ENCODE results near the gene USH2A.

USH2A gene

DNA sequence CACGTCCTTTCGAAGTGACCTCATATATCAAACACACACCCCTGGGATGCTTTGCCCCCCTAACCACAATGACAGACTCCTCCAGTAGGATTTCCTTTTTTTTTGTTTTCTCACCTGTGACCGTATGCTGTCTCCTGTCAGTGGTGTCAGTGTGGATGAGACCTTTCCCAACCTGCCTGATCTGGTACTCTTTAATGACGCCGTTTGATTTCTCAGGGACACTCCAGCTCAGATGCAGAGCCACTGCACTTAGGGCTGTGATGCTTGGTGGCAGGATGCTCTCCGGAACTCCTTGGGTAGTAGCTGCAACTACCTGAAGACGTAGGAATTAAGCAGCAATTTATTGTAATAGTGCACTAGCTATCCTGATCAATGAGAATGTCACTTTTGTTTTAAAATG lies 643.5 kb downstream of the USH2A start:
- ATAC-seq (no peak), DNase-seq (no peak)
- H3K27me3 Mint-ChIP-seq: no peaks in the 10 kb centered on the region
- no peak overlapping the region for H3K27ac Mint-ChIP-seq
- peaks cover 5% of the 10 kb centered on the region for H3K9me3 Mint-ChIP-seq
- H3K36me3 Mint-ChIP-seq (ENCODE audit: low read depth): no peaks in the 10 kb centered on the region
- no peak overlapping the region for H3K4me3 Mint-ChIP-seq
- no peaks in the 10 kb centered on the region for H3K4me1 Mint-ChIP-seq

DNA sequence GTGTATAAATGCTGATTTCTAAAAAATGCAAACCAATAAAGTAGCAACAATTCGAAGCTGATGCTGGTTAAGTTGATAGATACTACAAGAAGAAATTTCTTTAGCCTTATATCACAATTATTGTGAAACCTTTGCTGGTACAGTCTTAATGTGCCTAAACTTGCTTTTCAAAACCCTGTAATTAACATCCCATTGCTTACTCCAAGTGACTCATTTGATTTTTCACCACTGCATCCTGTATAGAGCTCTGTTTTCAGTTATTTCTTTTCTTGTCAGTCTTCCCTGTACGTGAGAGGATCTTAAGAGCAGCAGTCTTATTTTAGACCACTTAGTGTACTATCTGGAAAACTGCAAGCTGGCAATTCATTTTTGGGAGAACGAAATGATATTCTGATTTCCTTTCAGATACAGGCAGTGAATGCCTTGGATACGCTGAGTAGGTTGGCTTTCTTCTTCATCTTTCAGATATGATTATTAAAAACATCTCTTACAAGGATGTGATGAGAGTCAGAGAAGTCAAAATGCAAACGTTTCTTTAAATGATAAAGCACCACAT lies 645.8 kb downstream of the USH2A start:
- no peak for DNase-seq
- Mint-ChIP-seq H3K27ac (no peak overlapping the region), H3K9me3 (peaks cover 5% of the 10 kb centered on the region), H3K27me3 (no peaks in the 10 kb centered on the region), H3K4me1 (no peaks in the 10 kb centered on the region), H3K4me3 (no peak overlapping the region), H3K36me3 (ENCODE audit: low read depth) (no peaks in the 10 kb centered on the region)
- ATAC-seq: no peak

DNA sequence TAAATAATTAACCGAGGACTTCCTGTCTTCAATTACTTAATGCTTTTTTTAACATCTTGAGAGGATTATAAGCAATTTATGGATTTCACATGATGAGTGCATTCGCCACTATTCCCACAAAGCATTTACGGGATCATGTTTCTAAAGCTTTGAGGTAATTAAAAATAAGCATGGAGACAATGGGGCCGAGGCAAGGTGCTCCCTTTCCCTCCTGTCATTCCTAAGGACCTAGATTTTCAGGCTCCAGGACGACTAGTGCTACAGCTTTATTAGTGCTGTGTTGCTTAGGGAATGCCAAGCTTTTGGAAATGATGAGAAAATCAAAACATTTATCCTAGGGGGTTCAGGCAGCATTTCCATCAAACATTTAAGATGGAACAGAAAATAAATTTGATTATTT lies 646.9 kb downstream of the USH2A start:
- H3K9me3 Mint-ChIP-seq: peaks cover 5% of the 10 kb centered on the region
- DNase-seq (no peak), ATAC-seq (no peak)
- no peaks in the 10 kb centered on the region for H3K4me1 Mint-ChIP-seq
- H3K27me3 Mint-ChIP-seq: no peaks in the 10 kb centered on the region
- H3K4me3 Mint-ChIP-seq: no peak overlapping the region
- H3K36me3 Mint-ChIP-seq (ENCODE audit: low read depth): no peaks in the 10 kb centered on the region
- H3K27ac Mint-ChIP-seq: no peak overlapping the region

DNA sequence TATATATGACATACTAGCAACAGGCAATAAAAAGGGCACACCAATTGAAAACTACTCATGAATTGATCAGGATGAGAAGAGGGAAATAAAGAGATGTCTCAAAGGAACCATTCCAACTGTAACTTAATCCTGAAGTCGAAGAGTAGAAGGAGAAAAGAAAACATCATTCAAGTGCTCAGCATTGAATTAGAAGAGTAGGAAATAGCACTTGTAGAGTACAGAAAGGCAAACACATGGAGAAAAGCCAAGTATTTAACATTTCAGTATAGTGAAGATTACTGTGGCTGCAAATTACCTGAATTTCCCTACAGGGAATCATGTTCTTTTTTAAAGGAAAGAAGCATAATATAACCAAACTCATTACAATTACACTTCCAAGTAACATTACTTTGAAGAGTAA lies 651.1 kb downstream of the USH2A start:
- no peak overlapping the region for H3K27ac Mint-ChIP-seq
- no peak overlapping the region for H3K4me3 Mint-ChIP-seq
- H3K27me3 Mint-ChIP-seq: no peaks in the 10 kb centered on the region
- DNase-seq: no peak
- H3K9me3 Mint-ChIP-seq: no peaks in the 10 kb centered on the region
- no peaks in the 10 kb centered on the region for H3K36me3 Mint-ChIP-seq (ENCODE audit: low read depth)
- no peak for ATAC-seq
- H3K4me1 Mint-ChIP-seq: no peaks in the 10 kb centered on the region

DNA sequence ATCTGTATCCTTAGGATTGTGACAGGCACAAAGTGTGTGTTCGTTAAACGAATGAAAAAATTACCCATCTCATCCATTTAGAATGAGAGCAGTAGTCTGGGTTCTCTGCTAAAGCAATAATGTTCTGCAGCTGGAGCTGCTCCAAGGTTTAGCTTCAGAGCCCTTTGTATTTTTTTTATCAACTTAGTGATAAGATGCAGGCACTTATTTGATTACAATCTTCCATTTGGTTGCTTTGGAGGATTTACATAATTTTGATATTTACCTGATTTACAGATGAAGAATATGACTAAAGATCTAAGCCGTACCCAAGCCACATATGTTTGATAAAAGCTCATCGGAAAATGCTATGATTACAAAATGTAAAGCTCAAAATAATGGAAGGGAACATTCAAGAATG lies 654.9 kb downstream of the USH2A start:
- Mint-ChIP-seq H3K36me3 (ENCODE audit: low read depth) (no peaks in the 10 kb centered on the region), H3K4me1 (no peaks in the 10 kb centered on the region), H3K27ac (no peak overlapping the region), H3K4me3 (no peak overlapping the region), H3K27me3 (no peaks in the 10 kb centered on the region), H3K9me3 (peaks cover under 1% of the 10 kb centered on the region)
- ATAC-seq (no peak), DNase-seq (no peak)

DNA sequence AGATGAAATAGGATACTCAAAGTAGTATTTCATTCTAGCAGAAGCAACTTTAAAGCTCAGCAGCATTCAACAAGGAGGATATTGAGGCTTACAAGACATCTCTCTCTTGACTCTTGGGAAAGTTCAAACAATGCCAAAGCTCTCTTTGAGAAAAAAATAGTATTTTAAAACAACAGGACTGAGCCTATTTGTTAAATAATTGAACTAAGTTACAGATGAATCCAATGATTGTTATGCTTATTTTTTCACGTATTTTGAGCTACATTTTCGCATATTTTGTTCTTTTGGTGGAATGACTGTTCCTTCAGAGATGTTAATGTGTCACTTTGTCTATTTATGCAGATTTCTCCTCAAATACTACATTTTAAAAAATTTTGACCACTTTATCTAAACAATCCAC lies 655.5 kb downstream of the USH2A start:
- no peaks in the 10 kb centered on the region for H3K36me3 Mint-ChIP-seq (ENCODE audit: low read depth)
- H3K27ac Mint-ChIP-seq: no peak overlapping the region
- H3K4me3 Mint-ChIP-seq: no peak overlapping the region
- no peaks in the 10 kb centered on the region for H3K4me1 Mint-ChIP-seq
- peaks cover 5% of the 10 kb centered on the region for H3K9me3 Mint-ChIP-seq
- ATAC-seq (no peak), DNase-seq (no peak)
- no peaks in the 10 kb centered on the region for H3K27me3 Mint-ChIP-seq

DNA sequence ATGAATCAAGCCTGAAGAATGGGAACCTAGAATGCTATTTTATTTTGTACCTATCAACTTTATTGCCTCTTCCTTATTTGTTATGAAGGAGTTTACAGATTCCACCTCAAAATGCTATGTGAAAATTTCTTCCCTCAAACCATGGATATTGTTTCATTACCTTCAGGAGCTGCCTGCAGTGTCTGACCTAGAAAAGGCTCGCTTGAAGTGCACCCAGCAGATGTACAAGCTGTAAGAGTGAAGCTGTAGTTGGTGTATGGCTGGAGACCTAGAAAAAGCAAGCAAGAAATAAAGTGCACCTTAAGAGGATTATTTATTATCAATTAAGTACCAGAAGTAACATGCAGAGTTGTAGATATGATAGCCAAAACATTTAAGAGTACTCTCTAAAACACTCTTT lies 656.7 kb downstream of the USH2A start:
- Mint-ChIP-seq H3K36me3 (ENCODE audit: low read depth) (no peaks in the 10 kb centered on the region), H3K27me3 (no peaks in the 10 kb centered on the region), H3K9me3 (peaks cover 5% of the 10 kb centered on the region), H3K4me3 (no peak overlapping the region), H3K27ac (no peak overlapping the region), H3K4me1 (no peaks in the 10 kb centered on the region)
- DNase-seq: no peak
- ATAC-seq: no peak

DNA sequence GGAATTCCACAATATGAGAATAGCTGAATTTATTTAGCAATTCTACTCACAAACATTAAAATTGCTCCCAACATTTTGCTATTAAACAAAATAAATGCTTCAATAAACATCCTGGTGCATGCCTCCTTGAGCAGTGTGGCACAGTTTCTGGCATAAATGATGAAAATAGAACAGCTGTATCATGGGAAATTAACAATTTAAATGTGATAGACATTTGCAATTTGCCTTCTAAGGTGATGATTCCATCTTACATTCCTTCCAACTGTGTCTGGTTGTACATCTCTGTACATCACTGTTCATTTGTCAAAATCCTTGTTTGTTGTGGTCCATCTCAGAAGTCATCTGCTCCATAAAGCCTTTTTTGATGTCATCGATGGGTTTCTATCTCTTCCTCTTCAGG lies 657.4 kb downstream of the USH2A start:
- no peak for ATAC-seq
- Mint-ChIP-seq H3K27me3 (no peaks in the 10 kb centered on the region), H3K27ac (no peak overlapping the region), H3K4me1 (no peaks in the 10 kb centered on the region), H3K36me3 (ENCODE audit: low read depth) (no peaks in the 10 kb centered on the region), H3K9me3 (peaks cover 5% of the 10 kb centered on the region), H3K4me3 (no peak overlapping the region)
- DNase-seq: no peak

DNA sequence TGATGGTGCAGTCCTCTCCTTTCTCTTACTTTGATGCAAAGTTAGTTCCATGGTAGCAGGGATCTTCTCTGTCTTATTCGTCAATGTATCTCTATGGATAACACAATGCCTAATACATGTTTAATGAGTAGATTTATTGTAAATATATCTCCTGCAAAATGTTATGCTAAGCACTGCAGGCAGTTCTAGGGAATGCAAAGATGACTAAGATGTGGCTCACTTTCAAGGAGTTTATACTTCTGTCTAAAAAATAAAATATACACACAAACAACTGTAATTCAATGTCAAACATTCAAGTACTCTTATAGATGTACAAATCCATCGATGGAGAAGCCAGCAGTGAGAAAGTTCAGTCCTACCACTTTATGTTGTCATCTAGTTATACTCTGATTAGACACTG lies 661.8 kb downstream of the USH2A start:
- Mint-ChIP-seq H3K27ac (no peak overlapping the region), H3K36me3 (ENCODE audit: low read depth) (no peaks in the 10 kb centered on the region), H3K27me3 (no peaks in the 10 kb centered on the region), H3K4me1 (no peaks in the 10 kb centered on the region), H3K4me3 (no peak overlapping the region), H3K9me3 (peaks cover 20% of the 10 kb centered on the region)
- no peak for DNase-seq
- no peak for ATAC-seq

DNA sequence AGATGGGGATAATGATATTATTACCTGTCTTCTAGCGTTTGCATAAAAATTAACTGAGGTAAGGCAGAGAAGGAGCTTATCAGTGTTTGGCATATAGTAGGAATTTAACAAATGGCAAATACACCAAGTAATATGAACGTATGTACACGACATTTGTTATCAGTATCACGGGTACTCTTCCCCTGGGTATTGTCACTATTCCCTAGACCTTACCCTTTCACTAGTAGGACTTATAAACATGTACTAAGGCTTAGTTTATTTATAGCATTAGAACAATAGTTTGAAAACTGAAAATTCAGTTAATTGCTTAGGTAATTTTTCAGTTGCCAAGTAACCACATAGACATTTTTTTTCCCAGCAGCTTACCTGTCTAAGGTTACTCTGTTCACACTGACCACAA lies 669.1 kb downstream of the USH2A start:
- DNase-seq (no peak), ATAC-seq (no peak)
- no peak overlapping the region for H3K27ac Mint-ChIP-seq
- peaks cover 13% of the 10 kb centered on the region for H3K9me3 Mint-ChIP-seq
- H3K36me3 Mint-ChIP-seq (ENCODE audit: low read depth): no peaks in the 10 kb centered on the region
- no peaks in the 10 kb centered on the region for H3K27me3 Mint-ChIP-seq
- H3K4me1 Mint-ChIP-seq: no peaks in the 10 kb centered on the region
- no peak overlapping the region for H3K4me3 Mint-ChIP-seq

DNA sequence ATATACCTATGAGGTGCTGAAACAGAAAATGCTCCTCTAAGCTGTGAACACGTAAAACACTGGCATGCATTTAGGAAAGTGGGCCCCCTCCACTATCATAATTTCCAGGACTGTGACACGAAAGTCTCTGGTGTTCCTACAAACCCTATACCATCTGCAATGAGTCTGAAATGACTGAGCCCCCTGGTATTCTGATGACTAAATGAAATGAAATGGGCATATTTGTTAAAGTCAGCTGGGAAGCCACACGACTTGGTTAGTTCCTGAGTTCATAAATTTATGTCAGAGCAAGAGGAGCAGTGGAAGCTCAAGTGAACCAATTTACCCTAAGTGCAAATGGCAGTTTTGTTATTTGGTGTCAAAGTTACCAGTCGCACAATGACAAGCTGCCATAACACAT lies 673.8 kb downstream of the USH2A start:
- no peak overlapping the region for H3K4me3 Mint-ChIP-seq
- H3K9me3 Mint-ChIP-seq: peaks cover 3% of the 10 kb centered on the region
- no peaks in the 10 kb centered on the region for H3K4me1 Mint-ChIP-seq
- DNase-seq (no peak), ATAC-seq (no peak)
- no peaks in the 10 kb centered on the region for H3K36me3 Mint-ChIP-seq (ENCODE audit: low read depth)
- no peak overlapping the region for H3K27ac Mint-ChIP-seq
- no peaks in the 10 kb centered on the region for H3K27me3 Mint-ChIP-seq

DNA sequence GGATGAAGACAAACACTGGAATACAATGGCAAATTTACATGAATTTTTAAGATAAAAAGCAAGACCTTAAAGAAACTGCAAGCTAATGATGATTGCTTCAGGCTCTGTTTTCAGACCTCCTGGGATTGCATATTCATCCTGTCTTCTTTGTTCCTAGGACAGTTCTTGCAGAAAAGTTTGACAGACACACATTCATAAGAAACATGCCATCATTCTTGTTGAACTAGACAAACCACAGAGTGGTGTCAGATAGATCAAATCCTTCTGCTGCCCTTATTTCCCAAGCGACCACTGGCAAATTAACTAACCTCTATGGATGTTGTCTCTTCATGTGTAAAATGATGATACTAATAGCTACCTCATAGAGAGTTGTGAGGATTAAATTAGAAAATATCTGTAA lies 674.8 kb downstream of the USH2A start:
- no peak overlapping the region for H3K27ac Mint-ChIP-seq
- ATAC-seq (no peak), DNase-seq (no peak)
- H3K4me1 Mint-ChIP-seq: no peaks in the 10 kb centered on the region
- H3K9me3 Mint-ChIP-seq: peaks cover 3% of the 10 kb centered on the region
- H3K27me3 Mint-ChIP-seq: no peaks in the 10 kb centered on the region
- no peak overlapping the region for H3K4me3 Mint-ChIP-seq
- H3K36me3 Mint-ChIP-seq (ENCODE audit: low read depth): no peaks in the 10 kb centered on the region

DNA sequence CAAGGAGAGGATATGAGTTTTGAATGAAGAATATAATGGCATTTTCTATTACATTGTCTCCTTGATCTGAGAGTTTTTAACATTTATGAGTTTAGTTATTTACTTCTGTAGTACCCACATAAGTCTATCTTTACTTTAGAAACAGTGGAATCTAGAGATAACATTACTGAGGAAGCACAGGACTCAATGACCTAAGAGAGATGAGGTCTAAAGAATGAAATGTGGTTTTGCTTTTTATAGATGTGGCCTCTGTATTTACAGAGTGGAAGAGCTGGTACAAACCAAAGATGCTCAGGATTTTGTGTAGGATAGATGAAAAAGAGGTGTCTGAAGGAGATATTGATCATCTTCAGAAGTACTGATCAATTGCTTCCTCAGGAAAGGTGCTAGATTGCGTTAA lies 678.8 kb downstream of the USH2A start:
- no peak for DNase-seq
- Mint-ChIP-seq H3K9me3 (peaks cover 3% of the 10 kb centered on the region), H3K27ac (no peak overlapping the region), H3K4me3 (no peak overlapping the region), H3K27me3 (no peaks in the 10 kb centered on the region), H3K36me3 (ENCODE audit: low read depth) (no peaks in the 10 kb centered on the region), H3K4me1 (no peaks in the 10 kb centered on the region)
- no peak for ATAC-seq

DNA sequence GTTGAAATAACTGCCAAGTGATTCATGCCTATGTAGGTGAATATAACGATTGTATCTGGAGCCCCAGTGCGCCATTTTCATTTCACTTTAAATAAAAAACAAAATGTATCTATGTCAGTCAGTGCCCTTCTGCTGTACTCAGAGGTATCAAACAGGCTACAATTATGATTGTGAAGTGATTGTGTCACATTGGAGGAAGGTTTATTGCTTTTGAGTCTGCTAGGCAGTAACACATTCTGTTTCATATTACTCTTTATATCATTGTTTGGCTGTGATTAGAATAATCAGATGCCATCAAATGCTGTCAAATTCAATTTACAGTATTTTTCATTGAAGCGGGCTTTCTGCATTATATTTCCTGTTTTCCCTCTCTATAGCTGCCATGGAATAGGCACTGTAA lies 684.2 kb downstream of the USH2A start:
- Mint-ChIP-seq H3K27me3 (no peaks in the 10 kb centered on the region), H3K4me3 (no peak overlapping the region), H3K4me1 (no peaks in the 10 kb centered on the region), H3K36me3 (ENCODE audit: low read depth) (no peaks in the 10 kb centered on the region), H3K9me3 (peaks cover 13% of the 10 kb centered on the region), H3K27ac (no peak overlapping the region)
- DNase-seq: no peak
- ATAC-seq: no peak

DNA sequence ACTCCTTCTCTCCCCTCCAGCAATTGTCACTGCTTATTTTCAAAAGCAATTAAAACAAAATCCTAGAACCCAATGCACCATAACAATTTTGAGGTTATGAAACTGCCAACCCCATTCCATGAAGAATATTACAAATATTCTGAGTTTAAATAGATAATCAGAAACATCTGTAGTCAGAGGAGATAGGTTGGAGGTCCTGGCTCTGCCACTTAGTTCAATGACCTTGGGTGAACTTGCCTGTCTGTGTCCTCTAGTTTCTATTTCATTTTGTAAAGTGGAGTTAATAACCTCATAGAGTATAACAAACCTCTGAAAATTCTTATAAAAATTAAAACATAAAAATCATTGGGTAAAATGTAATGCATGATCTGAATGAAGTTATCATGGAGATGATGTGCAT lies 691.5 kb downstream of the USH2A start:
- no peak for DNase-seq
- H3K27ac Mint-ChIP-seq: no peak overlapping the region
- no peak for ATAC-seq
- H3K27me3 Mint-ChIP-seq: no peaks in the 10 kb centered on the region
- peaks cover 13% of the 10 kb centered on the region for H3K9me3 Mint-ChIP-seq
- H3K4me1 Mint-ChIP-seq: no peaks in the 10 kb centered on the region
- no peak overlapping the region for H3K4me3 Mint-ChIP-seq
- H3K36me3 Mint-ChIP-seq (ENCODE audit: low read depth): no peaks in the 10 kb centered on the region

DNA sequence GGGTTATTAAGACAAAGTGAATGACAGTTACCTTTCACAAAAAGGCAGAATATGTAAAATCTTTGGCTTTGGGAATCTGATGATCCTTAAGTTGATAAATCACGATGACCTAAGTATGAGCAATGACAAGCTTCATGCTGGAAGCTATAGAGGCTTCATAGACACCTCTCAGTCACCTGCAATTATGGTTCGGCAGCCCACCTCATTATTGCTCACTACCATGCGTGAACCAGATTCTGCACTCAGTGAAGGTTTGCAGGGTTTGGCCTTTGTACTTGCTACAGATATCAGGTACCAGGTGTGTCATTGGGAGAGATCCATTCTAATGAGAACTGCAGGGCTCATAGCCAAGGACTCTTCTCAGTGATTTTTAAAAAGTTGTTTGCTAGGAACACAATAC lies 692.6 kb downstream of the USH2A start:
- Mint-ChIP-seq H3K27me3 (no peaks in the 10 kb centered on the region), H3K9me3 (peaks cover 13% of the 10 kb centered on the region), H3K4me3 (no peak overlapping the region), H3K27ac (no peak overlapping the region), H3K36me3 (ENCODE audit: low read depth) (no peaks in the 10 kb centered on the region), H3K4me1 (no peaks in the 10 kb centered on the region)
- DNase-seq: no peak
- no peak for ATAC-seq

Data from activated naive CD8-positive, alpha-beta T cell treated with anti-CD3 and anti-CD28 coated beads, Interleukin-2, amount 50 U/mL, for 24 hours (primary cell).